Measurements from ENCODE around the gene MIB2.

Gene MIB2

DNA sequence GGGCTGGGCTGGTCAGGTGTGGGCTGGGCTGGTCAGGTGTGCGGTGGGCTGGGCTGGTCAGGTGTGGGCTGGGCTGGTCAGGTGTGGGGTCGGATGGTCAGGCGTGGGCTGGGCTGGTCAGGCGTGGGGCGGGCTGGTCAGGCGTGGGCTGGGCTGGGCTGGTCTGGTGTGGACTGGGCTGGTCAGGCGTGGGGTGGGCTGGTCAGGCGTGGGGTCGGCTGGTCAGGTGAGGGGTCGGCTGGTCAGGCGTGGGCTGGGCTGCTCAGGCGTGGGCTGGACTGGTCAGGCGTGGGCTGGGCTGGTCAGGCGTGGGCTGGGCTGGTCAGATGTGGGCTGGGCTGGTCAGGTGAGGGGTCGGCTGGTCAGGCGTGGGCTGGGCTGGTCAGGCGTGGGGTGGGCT is 9.6 kb upstream of the MIB2 start:
- no peak for TF ChIP-seq CTCF (IDR thresholded peaks at IDR 0.05; ENCODE audit: low read depth, low read length, missing control alignments)
- DNase-seq (ENCODE audit: low read depth): no peak
- in situ Hi-C loops (cut with HindIII; ENCODE audit: low sequenced_read_pairs): no loop called here
- no peak overlapping the region for H3K4me3 ChIP-seq (ENCODE audit: low read depth, low read length)

DNA sequence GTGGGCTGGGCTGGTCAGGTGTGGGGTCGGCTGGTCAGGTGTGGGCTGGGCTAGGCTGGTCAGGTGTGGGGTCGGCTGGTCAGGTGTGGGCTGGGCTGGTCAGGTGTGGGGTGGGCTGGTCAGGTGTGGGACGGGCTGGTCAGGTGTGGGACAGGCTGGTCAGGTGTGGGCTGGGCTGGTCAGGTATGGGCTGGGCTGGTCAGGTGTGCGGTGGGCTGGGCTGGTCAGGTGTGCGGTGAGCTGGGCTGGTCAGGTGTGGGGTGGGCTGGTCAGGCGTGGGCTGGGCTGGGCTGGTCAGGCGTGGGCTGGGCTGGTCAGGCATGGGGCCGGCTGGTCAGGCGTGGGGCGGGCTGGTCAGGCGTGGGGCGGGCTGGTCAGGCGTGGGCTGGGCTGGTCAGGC is 9.1 kb upstream of the MIB2 start:
- in situ Hi-C loops (cut with HindIII; ENCODE audit: low sequenced_read_pairs): no loop called here
- no peak for TF ChIP-seq CTCF (IDR thresholded peaks at IDR 0.05; ENCODE audit: low read depth, low read length, missing control alignments)
- H3K4me3 ChIP-seq (ENCODE audit: low read depth, low read length): no peak overlapping the region
- no peak for DNase-seq (ENCODE audit: low read depth)

DNA sequence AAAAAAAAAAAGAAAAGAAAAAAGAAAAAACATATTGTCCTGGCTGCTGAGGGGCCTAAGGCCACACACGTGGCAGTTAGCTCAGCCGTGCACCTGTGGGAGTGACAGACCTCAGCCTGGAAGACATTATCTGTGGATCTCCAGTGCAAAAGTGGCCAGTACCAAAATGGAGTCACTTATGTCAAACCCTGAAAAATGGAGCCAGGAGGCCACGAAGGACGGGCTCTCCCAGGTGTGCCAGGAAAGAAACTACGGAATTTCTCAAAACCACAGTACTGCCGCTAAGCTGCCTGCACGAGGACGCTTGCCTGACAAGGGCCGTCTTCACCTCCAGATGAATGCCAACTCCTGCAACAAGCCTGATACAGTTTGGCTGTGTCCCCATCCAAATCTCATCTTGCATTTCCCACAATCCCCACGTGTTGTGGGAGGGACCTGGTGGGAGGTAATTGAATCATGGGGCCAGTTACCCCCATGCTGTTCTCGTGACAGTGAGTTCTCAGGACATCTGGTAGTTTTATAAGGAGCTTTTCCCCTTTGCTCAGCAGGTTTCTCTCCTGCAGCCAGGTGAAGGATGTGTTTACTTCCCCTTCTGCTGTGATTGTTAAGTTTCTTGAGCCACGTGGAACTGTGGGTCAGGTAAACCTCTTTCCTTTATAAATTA is 5.3 kb upstream of the MIB2 start:
- in situ Hi-C loops (cut with HindIII; ENCODE audit: low sequenced_read_pairs): no loop called here
- no peak for TF ChIP-seq CTCF (IDR thresholded peaks at IDR 0.05; ENCODE audit: low read depth, low read length, missing control alignments)
- no peak overlapping the region for H3K4me3 ChIP-seq (ENCODE audit: low read depth, low read length)
- no peak for DNase-seq (ENCODE audit: low read depth)

DNA sequence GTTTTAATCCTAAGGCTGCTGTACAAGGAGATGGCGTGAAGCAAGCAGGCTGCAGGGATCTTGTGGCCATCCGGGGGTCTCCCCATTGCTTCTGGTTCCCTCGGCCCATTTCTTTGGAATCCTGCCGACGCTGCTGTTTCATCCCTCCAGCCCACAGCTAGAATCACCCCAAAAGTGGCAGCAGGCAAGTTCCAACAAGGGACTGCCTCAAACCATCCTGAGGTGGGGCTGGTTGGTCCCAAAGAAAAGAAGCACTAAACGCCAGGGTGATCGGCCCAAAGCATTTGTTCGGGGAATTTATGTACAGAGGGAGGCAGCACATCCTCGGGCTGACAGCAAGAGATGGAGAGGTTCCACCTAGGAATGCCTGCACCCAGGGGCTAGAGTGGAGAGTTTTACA is 4.5 kb upstream of the MIB2 start:
- DNase-seq (ENCODE audit: low read depth): no peak

GRCh38 chr1:1612104-1612400 is 3.2 kb upstream of the MIB2 start:
- H3K4me3 ChIP-seq (ENCODE audit: low read depth, low read length): no peak overlapping the region
- TF ChIP-seq CTCF (IDR thresholded peaks at IDR 0.05; ENCODE audit: low read depth, low read length, missing control alignments): no peak
- DNase-seq (ENCODE audit: low read depth): no peak
- in situ Hi-C loops (cut with HindIII; ENCODE audit: low sequenced_read_pairs): no loop called here

More for the DNA sequence above, 4.5 kb upstream of the MIB2 start:
- no peak for TF ChIP-seq CTCF (IDR thresholded peaks at IDR 0.05; ENCODE audit: low read depth, low read length, missing control alignments)
- in situ Hi-C loops (cut with HindIII; ENCODE audit: low sequenced_read_pairs): no loop called here
- no peak overlapping the region for H3K4me3 ChIP-seq (ENCODE audit: low read depth, low read length)

DNA sequence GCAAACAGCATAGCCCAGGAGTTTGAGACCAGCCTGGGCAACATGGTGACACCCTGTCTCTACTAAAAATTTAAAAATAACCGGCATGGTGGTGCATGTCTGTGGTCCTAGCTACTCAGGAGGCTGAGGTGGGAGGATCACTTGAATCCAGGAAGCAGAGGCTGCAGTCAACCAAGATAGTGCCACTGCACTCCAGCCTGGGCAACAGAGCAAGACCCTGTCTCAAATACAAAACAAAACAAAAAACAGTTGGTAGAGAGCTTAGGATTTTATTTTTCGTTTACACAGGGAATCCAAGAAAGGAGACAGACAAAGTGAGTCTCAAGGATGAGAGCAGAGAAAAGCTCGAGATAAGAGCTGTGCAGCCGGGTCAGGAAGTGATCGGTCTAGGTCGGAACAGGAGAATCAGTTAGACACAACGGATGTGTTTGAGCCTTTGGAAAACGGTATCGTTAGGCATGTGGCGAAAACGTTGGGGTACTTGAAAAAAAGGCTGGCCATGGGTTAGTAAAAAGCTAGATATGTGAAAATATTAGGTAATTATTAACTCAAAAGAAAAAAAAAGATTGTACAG is 1.7 kb upstream of the MIB2 start:
- TF ChIP-seq CTCF (IDR thresholded peaks at IDR 0.05; ENCODE audit: low read depth, low read length, missing control alignments): no peak
- peak overlapping the region; percentile 87 for H3K4me3 ChIP-seq (ENCODE audit: low read depth, low read length)
- in situ Hi-C loops (cut with HindIII; ENCODE audit: low sequenced_read_pairs): no loop called here
- DNase-seq (ENCODE audit: low read depth): no peak
